ENCODE data around the gene ELOF1. TPM values are rescaled to one million over a fixed set of nuclear protein-coding genes. Genes with fewer than 3 reads are reported as not detected.

The ELOF1 gene
- total and polyA plus RNA-seq, 2 of the 4 experiments (the other 2 are of a cell fraction) = 62.4 to 96.8 TPM

DNA sequence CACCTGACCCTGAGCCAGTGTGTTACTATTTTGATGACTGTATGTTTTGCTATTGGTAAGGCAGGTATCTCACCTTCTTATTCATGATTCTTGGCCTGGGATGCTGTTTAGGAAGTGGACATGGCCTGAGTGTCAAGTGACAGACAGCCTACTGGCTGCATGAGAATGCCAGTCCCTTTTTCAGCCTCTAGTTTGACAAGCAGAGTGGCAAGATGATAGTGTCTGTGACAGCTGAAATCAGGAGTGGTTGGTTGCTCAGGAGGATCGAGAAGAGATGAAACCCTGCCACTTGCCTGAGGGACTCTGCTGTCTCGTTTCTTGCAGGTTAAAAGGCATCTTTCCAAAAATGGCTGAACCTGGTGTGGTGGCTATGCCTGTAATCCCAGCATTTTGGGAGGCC lies 7.1 kb upstream of the ELOF1 start:
- no peak for TF ChIP-seq MAZ (IDR thresholded peaks at IDR 0.05; ENCODE audit: borderline replicate concordance, low read depth, low read length)
- no peak for TF ChIP-seq RFX5 (IDR thresholded peaks at IDR 0.05; ENCODE audit: low read depth, low read length)
- no peak for TF ChIP-seq MXI1 (IDR thresholded peaks at IDR 0.05; ENCODE audit: borderline replicate concordance, low read depth, low read length)
- no peak for TF ChIP-seq CHD1 (IDR thresholded peaks at IDR 0.05; ENCODE audit: low read depth, low read length)
- TF ChIP-seq, protein P1, sequence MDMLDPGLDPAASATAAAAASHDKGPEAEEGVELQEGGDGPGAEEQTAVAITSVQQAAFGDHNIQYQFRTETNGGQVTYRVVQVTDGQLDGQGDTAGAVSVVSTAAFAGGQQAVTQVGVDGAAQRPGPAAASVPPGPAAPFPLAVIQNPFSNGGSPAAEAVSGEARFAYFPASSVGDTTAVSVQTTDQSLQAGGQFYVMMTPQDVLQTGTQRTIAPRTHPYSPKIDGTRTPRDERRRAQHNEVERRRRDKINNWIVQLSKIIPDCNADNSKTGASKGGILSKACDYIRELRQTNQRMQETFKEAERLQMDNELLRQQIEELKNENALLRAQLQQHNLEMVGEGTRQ (IDR thresholded peaks at IDR 0.05; ENCODE audit: low read depth, low read length) = no peak
- no peak for TF ChIP-seq FOS (IDR thresholded peaks at IDR 0.05; ENCODE audit: low read depth, low read length)
- TF ChIP-seq NFE2L2 (IDR thresholded peaks at IDR 0.05; ENCODE audit: low read depth, low read length) = no peak
- TF ChIP-seq BHLHE40 (IDR thresholded peaks at IDR 0.05; ENCODE audit: low read depth, low read length) = no peak
- TF ChIP-seq, protein P2, sequence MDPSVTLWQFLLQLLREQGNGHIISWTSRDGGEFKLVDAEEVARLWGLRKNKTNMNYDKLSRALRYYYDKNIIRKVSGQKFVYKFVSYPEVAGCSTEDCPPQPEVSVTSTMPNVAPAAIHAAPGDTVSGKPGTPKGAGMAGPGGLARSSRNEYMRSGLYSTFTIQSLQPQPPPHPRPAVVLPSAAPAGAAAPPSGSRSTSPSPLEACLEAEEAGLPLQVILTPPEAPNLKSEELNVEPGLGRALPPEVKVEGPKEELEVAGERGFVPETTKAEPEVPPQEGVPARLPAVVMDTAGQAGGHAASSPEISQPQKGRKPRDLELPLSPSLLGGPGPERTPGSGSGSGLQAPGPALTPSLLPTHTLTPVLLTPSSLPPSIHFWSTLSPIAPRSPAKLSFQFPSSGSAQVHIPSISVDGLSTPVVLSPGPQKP (IDR thresholded peaks at IDR 0.05; ENCODE audit: borderline replicate concordance, low read depth, low read length) = no peak
- no peak overlapping the region for H2BK15ac ChIP-seq (ENCODE audit: low read depth, low read length)
- no peak overlapping the region for H3K27ac ChIP-seq (ENCODE audit: insufficient read depth, low read length)
- no peaks in the 10 kb centered on the region for H3K36me3 ChIP-seq (ENCODE audit: control insufficient read depth, insufficient read depth, low read length)
- no peaks in the 10 kb centered on the region for H4K20me1 ChIP-seq (ENCODE audit: insufficient read depth, low read length)
- no peak overlapping the region for H3K56ac ChIP-seq (ENCODE audit: extremely low read depth, insufficient read depth, low read length)
- H3K4me1 ChIP-seq (ENCODE audit: control insufficient read depth, insufficient read depth, low read length) = no peaks in the 10 kb centered on the region
- no peak overlapping the region for H3K9ac ChIP-seq (ENCODE audit: low read depth, low read length)
- H2AK9ac ChIP-seq (replicated peaks; ENCODE audit: low read depth, low read length, poor library complexity) = no peak overlapping the region
- dilution Hi-C loops (cut with HindIII; ENCODE audit: low sequenced_read_pairs, unreplicated experiment) (no loop called here), intact Hi-C loops (cut with micrococcal nuclease) (no loop called here), in situ Hi-C loops (cut with MboI; ENCODE audit: low sequenced_read_pairs) (no loop called here)
- no peak overlapping the region for H2AFZ ChIP-seq (replicated peaks; ENCODE audit: low read length, poor library complexity)
- no peak overlapping the region for H3K14ac ChIP-seq (replicated peaks; ENCODE audit: low read depth, low read length)
- H2BK20ac ChIP-seq (ENCODE audit: low read depth, low read length) = no peak overlapping the region
- DNase-seq (no peak), ATAC-seq (ENCODE audit: low read depth) (no peak)
- no peak overlapping the region for H3K23ac ChIP-seq (ENCODE audit: low read depth, low read length)
- H3K4me3 ChIP-seq (ENCODE audit: insufficient read depth, low read depth, low read length) = no peak overlapping the region
- no peaks in the 10 kb centered on the region for H3K79me1 ChIP-seq (ENCODE audit: low read depth in 1 of 2, low read length in 2 of 2)
- H2AK5ac ChIP-seq (ENCODE audit: low read depth, low read length) = no peak overlapping the region
- H2BK5ac ChIP-seq (ENCODE audit: low read depth, low read length, poor library complexity, severe bottlenecking) = no peak overlapping the region
- H3K27me3 ChIP-seq (ENCODE audit: control insufficient read depth, insufficient read depth, low read length) = no peaks in the 10 kb centered on the region
- no peak overlapping the region for H3K4ac ChIP-seq (ENCODE audit: low read depth, low read length)
- BruUV-seq (replicated peaks) = no TSS peak
- no peaks in the 10 kb centered on the region for H3K9me3 ChIP-seq (ENCODE audit: control insufficient read depth, insufficient read depth, low read length)
- 83% methylated on average over 1 of the region's 2 CpGs; no CpG with 5 or more reads in 1 of the 2 experiments for WGBS, 2 experiments (ENCODE audit: extremely low coverage in 2 of 2, insufficient read length in 1 of 2)
- no peak overlapping the region for H3K4me2 ChIP-seq (ENCODE audit: low read depth, low read length)
- H3K9me1 ChIP-seq (ENCODE audit: insufficient read depth, low read length) = no peaks in the 10 kb centered on the region
- no peak overlapping the region for H4K5ac ChIP-seq (ENCODE audit: low read depth, low read length)
- no peak overlapping the region for H3K18ac ChIP-seq (ENCODE audit: low read depth, low read length)
- H2BK120ac ChIP-seq (ENCODE audit: low read depth, low read length) = no peak overlapping the region
- ChIA-PET POLR2A (ENCODE audit: unreplicated experiment) (no interaction called here), CTCF (no interaction called here)
- H4K8ac ChIP-seq (ENCODE audit: low read depth in 2 of 2, low read length in 2 of 2) = no peak overlapping the region
- H4K91ac ChIP-seq (ENCODE audit: insufficient read depth, low read depth, low read length) = no peak overlapping the region
